VCaP (cell line): ENCODE measurements around the gene LDLRAD4.
"Not testable (repeated sequence)": the region's sequence is repeated elsewhere in the genome, so short reads cannot be mapped to it uniquely, and the experiment has no call there.

ENCODE experiments used
- H3K27ac ChIP-seq: fragments of 450-650 bp; 2 replicates; pipeline ENCODE4 v1.5.1; 2017
- TF ChIP-seq, protein P1 (sequence below): fragments of 450-650 bp; conservative IDR thresholded peaks from 2 replicates; pipeline ENCODE4 v1.5.1; 2017; ENCODE audit warnings: mild to moderate bottlenecking, moderate library complexity

LDLRAD4 gene

DNA sequence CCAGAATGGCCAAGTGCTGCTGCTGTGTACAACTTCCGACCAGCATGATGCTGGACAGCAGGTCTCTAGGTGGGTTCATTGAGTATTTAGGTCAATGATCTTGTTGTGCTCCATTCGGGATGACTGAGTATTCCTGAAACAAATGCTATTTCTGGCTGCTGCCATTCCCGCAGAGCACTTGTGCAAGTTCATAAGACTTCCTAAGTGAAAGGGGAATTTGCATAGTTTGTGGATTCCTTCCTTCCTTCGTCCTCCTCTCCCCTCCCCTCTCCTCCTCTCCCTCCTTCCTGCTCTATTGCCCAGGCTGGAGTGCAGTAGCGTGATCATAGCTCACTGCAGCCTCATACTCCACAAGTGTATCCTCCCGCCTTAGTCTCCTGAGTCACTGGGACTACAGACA is 40.4 kb downstream of the LDLRAD4 start:
- H3K27ac ChIP-seq = no peak overlapping the region
- TF ChIP-seq, protein P1, sequence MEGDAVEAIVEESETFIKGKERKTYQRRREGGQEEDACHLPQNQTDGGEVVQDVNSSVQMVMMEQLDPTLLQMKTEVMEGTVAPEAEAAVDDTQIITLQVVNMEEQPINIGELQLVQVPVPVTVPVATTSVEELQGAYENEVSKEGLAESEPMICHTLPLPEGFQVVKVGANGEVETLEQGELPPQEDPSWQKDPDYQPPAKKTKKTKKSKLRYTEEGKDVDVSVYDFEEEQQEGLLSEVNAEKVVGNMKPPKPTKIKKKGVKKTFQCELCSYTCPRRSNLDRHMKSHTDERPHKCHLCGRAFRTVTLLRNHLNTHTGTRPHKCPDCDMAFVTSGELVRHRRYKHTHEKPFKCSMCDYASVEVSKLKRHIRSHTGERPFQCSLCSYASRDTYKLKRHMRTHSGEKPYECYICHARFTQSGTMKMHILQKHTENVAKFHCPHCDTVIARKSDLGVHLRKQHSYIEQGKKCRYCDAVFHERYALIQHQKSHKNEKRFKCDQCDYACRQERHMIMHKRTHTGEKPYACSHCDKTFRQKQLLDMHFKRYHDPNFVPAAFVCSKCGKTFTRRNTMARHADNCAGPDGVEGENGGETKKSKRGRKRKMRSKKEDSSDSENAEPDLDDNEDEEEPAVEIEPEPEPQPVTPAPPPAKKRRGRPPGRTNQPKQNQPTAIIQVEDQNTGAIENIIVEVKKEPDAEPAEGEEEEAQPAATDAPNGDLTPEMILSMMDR = no peak

DNA sequence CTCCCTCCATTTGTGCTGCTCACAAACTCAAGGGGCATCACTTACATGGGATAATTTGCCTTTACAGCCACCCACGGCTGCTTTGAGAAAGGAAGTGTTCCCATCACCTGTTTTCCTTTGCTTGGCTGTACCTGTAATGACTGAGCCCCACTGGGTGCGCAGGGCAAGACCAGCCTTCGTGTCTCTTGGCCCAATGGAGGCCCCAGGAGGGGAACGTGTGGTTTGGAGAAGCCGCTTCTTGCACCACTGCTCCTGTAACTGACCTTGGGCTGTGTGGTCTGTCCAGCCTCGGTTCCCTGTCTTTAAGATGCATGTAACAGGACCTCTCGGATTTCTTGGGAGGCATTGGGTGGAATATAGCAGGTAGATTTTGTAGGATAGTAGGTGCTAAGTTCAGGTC is 41.1 kb downstream of the LDLRAD4 start:
- no peak overlapping the region for H3K27ac ChIP-seq
- TF ChIP-seq, protein P1 = no peak

- TF ChIP-seq, protein P1 = no peak
- no peak overlapping the region for H3K27ac ChIP-seq
Observed at GRCh38 chr18:13260197-13260934, 41.8 kb downstream of the LDLRAD4 start.

GRCh38 chr18:13260935-13261640 is 42.5 kb downstream of the LDLRAD4 start:
- TF ChIP-seq, protein P1 = no peak
- no peak overlapping the region for H3K27ac ChIP-seq

DNA sequence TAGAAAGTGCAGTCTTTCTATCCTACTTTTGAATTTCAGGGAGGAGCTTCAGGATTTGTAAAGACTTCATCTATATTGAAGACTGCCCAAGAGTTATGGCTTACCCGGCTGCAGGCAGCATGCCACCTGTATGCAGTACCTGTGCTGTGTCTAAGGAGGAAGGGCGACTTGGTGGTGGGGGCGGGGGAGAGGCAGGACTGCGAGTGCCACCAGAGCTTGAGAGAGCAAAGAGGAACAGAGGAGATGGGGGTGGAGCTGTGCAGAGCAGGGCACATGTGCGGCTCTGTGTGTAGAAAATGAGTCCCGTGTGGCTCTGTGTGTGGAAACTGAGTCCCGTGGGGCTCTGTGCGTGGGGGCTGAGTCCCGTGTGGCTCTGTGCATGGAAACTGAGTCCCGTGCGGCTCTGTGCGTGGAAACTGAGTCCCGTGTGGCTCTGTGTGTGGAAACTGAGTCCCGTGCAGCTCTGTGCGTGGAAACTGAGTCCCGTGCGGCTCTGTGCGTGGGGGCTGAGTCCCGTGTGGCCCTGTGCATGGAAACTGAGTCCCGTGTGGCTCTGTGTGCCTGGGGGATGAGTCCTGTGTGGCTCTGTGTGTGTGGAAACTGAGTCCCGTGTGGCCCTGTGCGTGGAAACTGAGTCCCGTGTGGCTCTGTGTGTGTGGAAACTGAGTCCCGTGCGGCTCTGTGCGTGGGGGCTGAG is 43.2 kb downstream of the LDLRAD4 start:
- H3K27ac ChIP-seq = no peak overlapping the region
- TF ChIP-seq, protein P1 = no peak

DNA sequence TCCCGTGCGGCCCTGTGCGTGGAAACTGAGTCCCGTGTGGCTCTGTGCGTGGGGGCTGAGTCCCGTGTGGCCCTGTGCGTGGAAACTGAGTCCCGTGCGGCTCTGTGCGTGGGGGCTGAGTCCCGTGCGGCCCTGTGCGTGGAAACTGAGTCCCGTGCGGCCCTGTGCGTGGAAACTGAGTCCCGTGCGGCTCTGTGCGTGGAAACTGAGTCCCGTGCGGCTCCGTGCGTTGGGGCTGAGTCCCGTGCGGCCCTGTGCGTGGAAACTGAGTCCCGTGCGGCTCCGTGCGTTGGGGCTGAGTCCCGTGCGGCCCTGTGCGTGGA is 43.8 kb downstream of the LDLRAD4 start:
- H3K27ac ChIP-seq = not testable (repeated sequence)

- TF ChIP-seq, protein P1 = no peak
- H3K27ac ChIP-seq = no peak overlapping the region
Observed at GRCh38 chr18:13262839-13263691, 44.5 kb downstream of the LDLRAD4 start.
